Measurements from ENCODE around the gene SRGAP2C.
"Not testable (repeated sequence)": the region's sequence is repeated elsewhere in the genome, so short reads cannot be mapped to it uniquely, and the experiment has no call there.

Gene SRGAP2C

DNA sequence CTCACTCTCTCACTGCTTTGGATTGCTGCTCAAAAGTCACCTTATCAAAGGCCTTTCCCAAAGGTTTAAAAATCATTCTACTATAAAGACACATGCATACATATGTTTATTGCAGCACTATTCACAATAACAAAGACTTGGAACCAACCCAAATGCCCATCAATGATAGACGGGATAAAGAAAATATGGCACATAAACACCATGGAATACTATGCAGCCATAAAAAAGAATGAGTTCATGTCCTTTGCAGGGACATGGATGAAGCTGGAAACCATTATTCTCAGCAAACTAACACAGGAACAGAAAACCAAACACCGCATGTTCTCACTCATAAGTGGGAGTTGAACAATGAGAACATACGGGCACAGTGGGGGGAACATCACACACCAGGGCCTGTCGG, 45.9 kb downstream of the SRGAP2C start:
- DNase-seq, result not testable (repeated sequence)

DNA sequence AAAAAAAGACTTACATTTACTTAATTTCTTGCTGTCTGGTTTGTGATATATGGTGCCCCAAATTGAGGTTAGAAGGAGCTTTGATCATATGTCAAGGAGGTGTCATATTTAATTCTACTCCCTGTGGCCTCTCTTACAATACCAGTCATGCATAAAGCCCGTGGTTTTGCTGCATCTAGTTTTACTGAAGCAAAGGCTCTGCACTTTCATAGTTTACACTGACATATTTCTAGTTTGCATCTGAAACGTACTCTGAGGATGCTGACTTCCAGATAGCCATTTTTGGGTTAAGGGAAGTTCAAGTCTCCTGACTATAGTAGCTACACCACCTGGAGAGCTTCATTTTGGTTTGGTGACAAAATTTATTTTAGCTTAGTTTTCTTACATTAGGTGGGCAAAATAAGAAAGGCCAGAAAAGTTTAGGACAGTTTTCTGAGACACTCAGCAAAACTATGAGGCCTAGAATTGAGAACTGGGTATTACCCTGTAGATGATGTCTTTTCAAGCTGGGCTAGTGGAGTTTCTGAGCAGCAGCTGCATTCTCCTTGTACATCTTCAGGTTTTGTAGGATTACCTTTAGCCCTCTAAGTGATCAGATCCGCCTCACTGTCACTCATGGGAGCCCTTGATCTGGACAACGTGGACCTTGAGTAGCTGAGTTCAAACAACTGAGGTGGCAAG, 47.8 kb downstream of the SRGAP2C start:
- DNase-seq, result not testable (repeated sequence)

DNA sequence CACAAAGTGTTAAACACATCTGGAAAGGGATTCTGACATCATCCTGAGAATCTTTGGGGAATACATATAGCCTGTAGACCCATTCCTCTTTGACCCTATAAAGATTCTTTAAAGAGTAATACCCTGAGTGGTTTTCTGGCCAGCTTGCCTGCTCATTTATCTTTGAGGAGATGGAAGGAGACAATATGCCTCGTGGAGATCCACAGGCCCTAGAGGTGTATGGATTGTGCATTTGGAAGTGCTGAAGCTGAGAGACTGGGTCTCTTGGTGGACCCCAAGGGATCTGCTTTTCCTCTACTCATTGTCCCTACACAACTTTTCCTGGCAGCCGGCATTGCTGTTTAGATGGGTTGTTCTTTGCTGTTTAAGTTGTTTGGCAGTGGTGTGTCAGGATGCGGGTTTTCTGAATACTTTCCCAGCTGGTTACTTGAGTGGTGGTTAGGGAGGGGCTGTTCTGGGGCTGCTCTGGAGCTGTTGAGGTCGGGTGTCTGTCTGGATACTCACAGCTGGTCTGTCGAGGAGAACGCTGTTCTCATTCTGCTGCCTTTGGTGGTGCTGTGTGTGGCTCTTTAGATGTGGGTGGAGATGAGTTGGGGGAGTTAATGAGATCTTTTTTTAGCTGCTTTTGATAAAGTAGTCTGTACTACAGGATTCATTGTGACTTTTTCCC, 49.5 kb downstream of the SRGAP2C start:
- DNase-seq, result not testable (repeated sequence)

DNA sequence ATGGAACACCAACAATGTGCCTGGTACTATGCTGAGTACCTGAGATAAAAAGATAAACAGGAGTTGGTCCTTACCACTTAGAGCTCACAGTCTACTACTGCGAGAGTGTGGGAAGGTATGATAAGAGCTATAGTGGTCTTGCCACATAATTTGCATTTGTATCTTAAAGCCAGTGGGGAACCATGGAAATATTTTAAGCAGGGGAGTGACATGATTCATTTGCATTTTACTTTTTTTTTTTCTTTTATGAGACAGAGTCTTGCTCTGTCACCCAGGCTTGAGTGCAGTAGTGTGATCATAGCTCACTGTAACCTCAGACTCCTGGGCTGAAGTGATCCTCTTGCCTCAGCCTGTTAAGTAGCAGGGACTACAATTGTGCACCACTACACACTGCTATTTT, 53.6 kb downstream of the SRGAP2C start:
- not testable (repeated sequence) for DNase-seq

DNA sequence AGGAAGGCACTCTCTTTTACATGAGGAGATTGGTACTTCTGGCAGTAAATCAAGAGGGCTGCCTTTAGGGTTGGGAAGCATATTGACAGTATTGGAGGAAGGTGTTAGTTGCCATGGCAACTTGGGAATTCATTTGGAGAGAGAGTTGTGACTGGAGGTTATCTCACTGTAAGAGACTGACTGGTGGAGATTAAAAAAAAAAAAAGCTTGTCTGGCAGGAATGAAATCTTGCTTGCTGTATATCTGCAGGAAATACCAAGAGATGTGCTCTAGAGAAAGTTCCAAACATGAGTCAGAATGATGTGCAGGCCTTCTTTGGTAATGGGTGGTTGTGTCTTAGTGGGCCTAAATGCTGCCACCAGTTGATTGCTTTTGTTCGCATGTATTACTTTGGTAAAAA, 59.1 kb downstream of the SRGAP2C start:
- not testable (repeated sequence) for DNase-seq

DNA sequence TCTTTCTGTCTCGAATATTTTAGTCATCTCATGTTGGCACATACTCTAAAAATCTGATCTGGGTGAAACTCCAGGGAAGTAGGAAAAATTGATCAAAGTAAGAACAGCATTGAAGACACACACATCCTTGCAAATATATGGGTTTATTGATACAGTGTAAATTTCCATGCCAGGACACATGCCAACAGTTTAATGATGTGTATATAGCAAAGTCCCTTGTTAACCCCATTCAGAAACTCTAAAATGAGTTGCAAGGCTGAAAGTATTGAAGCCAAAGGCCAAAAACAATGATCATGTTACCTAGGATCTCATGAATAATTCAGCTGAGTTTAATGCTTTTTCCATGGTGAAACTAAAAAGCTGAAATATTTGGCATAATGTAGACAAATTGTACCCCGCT, 61.6 kb downstream of the SRGAP2C start:
- DNase-seq, result not testable (repeated sequence)

DNA sequence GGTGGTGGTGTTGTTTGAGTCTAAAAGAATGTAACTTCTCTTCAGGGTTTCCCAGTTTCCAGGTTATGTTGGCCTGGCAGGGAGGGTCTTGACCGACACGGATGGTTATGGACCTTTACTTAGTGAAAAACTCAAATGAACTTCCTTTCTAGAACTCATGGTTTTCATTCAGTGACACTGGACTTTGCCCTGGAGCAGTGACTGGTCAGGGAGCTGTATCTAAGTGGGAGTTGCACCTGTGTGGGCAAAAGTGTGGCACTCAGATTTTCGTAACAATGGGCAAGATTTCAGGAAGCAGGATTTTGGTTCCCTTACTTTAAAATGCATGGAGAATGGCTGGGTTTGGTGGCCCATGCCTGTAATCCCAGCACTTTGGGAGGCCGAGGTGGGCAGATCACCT, 67.9 kb downstream of the SRGAP2C start:
- DNase-seq, result not testable (repeated sequence)

DNA sequence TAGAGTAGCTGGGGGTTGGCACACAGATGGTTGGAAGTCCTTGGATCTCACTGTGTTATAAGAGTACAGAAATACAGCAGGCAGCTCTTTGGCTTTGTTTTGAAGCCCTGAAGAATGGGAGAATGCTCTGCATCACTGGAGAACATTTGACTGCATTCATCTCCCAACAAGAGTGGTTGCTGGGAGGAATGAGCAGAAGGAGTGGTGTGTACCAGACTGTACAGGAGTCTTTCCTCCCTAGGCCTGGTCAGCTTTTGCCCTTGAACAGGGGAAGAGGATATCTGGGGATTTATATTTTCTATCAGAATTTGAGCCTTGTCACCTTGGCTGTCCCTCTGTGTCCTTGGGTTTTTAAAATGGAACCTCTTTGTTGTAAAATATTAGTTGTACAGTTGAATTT, 69.8 kb downstream of the SRGAP2C start:
- DNase-seq, result not testable (repeated sequence)

DNA sequence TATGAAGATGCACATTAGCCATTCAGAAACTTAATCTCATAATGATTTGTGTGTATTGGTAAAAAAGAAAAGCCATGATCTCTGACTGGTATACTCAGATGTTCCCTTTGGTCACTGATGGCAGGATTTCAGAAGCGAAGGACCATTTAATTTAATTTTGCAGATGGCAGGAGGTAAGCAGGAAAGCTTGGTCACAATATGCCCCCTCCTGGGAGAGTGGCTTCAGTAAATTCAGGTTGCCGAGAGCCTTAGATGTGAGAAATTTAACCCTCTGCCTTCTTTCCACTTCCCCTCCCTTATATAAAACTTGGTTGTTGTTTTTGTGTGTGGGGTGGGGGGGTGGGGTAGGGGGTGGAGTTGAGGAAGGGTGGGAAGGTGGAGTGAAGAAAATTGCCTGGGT, 72.9 kb downstream of the SRGAP2C start:
- DNase-seq, result not testable (repeated sequence)

DNA sequence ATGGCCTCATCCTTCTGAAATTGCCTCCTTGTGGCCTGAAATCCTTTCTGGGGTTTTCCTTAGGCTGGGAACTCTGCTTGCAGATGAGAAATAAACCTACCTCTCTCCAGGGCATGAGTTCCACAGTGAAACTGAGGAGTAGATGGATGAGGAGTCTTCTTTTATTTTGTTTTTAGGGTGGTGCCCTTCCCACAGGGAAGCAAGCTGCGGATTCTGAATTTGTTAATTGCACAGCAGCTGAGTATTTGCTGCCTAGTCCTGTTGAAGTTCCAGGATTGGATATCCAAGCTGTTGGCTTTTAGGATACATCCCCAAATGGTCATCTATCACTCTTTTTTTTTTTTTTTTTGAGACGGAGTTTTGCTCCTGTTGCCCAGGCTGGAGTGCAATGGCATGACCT, 73.4 kb downstream of the SRGAP2C start:
- DNase-seq, result not testable (repeated sequence)

DNA sequence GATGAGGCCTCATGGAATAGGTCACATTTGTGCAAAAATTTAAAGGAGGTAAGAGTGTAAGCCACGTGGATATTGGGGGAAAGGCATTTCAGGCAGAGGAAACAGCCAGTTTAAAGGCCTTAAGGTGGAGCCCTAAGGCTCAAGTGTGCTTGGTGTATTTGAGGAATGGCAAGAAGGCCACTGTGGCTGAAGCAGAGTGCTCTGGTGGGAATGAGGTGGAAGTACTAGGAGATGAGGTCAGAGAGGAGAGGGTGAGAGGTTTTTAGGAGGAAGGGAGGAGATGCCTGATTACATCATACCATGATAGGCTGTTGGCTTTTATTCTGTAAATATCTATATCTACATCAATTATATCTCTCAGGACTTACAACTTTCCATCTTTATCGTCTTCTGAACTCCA, 75.4 kb downstream of the SRGAP2C start:
- DNase-seq, result not testable (repeated sequence)

DNA sequence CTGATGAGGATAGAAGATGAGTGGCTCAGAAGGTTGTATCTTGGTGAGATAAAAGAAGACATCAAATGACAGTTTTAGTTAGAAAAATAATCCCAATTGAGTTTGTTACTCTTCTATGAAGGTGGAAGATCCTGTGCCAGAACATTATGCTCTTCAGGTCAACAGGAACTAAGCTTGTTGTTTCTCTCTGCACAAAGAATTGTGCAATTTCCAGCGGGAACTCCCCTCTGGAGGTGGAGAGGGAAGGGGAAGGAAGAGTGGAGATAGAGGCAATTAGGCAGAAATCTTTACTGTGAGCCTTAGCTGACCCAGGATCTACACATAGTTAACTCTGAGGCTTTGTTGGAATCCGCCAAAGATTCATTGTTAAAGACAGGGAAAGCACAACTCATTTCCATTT, 77.4 kb downstream of the SRGAP2C start:
- not testable (repeated sequence) for DNase-seq

DNA sequence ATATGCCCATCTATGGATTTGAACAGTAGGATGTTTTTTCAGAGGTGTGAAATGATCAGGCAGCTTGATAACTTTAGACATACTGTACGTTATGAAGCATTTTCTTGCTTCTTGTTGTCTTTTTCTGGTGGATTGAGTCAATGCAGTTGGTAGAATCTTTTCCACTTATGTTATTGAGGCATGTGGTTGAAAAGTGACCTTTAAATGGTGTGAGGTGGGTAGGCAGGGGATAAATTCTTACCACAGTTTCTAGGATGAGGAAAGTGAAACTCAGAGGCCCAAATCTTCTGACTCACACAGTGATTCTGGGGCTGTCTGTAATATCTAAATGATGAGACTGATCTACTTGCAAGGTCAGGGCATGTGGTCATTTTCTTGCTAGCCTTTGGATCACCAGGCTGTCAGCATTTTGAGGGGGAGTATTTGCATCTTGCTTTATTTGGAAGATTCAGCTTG, 79.0 kb downstream of the SRGAP2C start:
- DNase-seq, result not testable (repeated sequence)

DNA sequence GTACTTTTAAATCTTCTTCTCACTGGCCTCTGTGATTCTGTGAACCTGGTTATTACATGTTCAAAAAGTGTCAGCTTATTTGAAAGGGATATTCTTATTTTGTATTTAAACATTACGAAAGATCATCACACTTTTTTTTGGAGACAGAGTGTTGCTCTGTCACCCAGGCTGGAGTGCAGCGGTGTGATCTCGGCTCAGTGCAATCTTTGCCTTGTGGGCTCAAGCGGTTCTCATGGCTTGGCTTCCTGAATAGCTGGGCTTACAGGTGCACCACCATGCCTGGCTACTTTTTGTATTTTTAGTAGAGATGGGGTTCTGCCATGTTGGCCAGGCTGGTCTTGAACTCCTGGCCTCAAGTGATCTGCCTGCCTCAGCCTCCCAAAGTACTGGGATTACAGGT, 82.3 kb downstream of the SRGAP2C start:
- not testable (repeated sequence) for DNase-seq

DNA sequence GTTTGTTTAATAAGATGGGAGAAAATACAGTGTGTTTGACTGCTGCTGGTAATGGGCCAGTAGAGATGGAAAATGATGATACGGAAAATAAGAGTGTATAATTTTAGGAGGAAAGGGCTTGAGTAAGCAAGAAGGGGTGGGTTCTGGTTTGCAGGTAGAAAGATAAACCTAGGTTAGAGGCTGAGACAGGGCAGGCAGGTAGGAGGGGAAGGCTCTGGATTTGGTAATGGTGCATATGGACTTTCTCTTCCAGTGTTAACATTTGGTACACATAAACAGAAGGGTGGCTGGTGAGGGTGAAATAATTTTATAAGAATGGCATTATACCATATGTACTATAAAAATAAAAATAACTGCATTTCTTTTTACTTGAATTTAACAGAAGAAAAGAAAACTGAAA, 84.5 kb downstream of the SRGAP2C start:
- not testable (repeated sequence) for DNase-seq

DNA sequence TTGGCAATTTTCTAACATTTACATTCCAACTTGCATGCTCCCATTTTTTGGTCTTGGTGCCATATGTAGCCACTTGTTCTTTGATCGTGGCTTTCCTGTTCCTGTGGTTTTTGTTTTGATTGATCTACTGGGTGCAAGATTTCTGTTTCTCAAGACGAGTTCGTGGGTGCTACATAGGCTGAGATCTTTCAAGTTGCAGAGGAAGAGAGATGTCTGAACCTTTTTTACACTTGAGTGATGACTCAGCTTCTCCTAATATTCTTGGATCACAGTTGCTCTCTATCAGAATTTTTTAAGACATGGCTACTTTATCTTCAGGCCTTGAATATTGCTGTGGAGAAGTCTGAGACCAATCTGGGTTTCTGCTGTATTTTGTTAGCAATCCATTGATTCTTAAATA, 85.2 kb downstream of the SRGAP2C start:
- not testable (repeated sequence) for DNase-seq

DNA sequence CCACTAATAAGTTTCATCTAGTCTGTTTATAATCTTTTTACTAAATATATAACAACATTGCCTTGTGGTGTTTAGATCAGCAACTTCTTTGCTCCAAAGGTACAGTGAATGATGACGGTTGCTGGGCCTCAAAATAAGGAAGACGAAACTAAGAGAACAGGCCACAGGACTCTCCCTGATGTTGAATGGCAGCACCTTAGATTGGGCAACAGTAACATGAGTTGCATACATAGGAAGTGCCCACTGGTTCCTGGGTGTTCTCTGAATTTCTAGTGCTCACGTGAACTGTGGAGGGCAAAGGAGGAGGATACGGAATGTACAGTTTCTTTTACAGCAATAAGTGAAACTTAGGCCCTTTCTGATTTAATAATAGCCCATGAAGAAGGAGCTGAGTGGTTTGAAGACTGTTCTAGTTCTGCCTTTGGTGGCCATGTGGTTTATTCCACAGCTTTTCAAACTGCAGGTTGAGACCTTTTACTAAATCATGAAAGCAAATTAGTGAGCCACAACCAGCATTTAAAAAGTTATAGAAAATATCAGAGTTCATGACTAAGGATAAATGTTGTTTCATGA, 86.5 kb downstream of the SRGAP2C start:
- DNase-seq, result not testable (repeated sequence)

DNA sequence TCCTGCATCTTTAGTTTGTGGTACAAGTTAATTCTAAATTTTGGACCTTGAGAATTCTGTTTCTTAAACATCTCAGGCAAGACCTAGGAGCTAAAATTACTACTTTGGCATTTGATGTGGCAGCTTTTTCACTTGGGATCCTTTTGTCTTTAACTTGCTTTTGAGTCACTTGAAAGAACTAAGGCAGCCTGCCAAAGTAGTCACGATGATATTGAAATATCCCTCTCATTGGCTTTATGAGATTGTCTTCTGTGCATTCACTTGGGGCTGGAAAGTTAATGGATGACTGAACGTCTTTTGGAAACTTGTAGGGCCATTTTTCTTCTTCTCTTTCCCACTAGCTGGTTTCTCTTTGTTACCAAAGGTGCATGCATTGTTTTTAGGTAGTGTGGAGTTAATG, 90.7 kb downstream of the SRGAP2C start:
- DNase-seq, result not testable (repeated sequence)

DNA sequence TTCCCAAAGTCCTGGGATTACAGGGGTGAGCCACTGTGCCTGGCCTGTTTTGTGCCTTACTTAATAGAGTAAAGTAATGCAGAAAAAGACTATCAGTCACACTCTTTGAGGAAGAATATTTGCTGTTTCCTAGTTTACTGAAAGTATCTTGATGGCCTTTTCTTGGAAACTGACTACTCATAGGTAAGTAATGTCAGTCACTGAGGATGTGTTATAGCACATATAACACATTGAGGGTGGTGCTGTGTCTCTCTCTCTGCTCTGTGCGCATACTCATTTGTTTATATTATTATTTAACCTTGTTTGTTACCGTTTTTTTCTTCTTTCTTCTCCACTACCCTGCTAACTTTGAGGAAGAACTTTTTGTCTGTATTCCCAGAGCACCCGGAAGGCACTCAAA, 93.4 kb downstream of the SRGAP2C start:
- DNase-seq, result not testable (repeated sequence)

DNA sequence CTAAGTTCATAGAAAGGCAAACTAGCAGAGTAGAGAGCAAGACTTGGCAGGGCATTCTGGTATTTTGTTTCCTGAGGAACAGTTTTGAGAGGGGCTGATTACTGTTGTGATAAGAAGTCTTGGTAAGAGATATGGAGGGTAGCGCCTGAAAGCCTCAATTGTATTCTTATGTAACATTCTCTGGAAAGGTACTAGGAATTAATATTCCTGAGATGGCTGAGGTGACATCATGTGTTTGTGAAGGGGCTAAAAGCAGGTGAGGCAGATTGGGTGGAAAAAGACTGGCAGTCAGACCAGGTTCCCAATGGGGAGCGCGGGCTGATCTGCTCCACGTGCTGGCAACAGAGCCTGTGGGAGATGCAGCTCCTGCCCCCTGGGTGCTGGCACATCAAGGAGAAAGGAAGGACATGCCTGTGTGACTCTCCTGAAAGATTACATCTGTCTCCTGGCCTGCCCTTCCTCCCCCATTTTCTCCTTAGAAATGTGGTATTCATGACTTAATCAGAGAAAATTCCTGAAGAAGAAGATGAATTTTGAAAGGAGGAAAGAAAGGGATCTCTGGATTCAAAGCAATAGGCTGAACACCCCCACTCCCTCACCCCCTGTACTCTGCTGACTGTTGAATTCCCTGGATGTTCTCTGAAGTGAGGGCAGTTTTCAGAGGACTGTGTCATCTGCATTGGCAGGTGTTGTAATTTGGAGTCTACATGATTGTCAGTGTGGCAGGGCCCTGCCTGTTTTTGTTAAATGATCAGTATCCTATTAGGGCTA, 94.2 kb downstream of the SRGAP2C start:
- DNase-seq, result not testable (repeated sequence)

DNA sequence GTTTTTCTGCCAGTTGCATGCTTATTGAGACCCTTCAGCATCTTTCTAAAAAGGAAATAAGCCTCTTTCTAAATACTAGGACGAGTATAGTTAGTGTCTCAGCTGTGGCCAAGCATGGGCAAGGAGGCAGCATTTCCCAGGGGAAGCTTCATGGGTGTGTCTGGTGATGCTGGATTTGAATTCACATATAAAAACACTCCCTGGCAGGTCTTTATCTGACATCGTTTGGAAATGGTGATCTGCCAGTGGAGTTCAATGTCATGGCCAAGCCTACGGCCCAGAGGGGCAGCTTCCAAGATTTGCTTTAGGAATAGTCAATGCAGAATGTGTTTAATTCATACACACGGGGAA, 94.7 kb downstream of the SRGAP2C start:
- not testable (repeated sequence) for DNase-seq

DNA sequence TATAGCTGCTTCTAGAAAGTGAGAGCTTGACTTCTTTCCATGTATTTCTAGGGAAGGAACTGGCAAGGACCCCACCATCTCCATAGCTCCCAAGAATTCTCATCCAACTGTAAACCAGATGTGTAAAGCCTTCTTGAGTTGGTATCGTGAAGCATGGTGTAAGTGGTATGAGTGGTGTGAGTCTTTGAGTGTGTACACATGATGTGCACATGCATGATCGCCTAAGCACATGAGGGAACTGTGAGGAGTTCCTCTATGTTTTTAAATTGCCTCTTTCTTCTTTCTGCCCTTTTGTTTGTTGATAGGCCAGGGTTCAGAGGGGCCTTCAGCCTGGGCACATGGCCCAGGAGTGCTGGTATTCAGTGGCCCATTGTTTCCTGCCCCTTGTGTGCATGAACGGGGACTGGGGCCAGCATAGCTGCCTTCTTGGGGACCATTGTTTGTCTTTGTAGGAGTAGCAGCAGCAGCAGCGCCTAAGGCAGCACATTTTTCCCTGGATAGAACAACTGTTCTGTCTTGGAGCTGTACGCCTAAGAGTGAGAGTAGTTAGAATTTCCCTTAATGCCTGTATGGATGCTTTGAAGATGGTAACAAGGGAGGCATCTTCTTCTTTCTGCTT, 96.0 kb downstream of the SRGAP2C start:
- DNase-seq, result not testable (repeated sequence)

DNA sequence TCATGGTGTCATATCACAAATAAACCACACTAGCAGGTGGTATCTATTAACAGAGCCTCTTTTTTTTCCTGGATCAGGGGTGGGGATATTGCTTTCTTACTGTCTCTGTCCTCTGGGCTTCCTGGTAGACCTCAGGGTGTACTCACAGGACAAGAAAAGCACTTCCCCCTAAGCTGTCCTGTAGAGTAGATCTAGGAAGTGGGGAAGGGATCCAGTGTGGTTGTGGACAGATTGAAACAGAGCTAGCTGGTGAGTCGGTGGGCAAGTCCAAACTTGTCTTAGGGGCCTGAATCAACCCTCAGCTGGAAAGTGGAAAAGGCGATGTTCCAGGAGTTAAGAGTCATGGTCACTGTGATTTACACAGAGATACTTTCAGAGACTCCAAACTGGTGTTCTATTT, 96.7 kb downstream of the SRGAP2C start:
- DNase-seq, result not testable (repeated sequence)

All from NCI-H1092 treated with DMSO at 0.1 percent for 48 hours (cell line).